Colonic mucosa (tissue), 4 donors: ENCODE measurements around the gene HERC4. TPM values are rescaled to one million over a fixed set of nuclear protein-coding genes. Genes with fewer than 3 reads are reported as not detected.

Source experiments
- DNase-seq: peaks from one replicate; pipeline ENCODE4 v3.0.0-alpha.2; 2020
- H3K27ac ChIP-seq: fragments of 200-600 bp; one replicate; pipeline ENCODE4 v1.8.0; 2021
- H3K27me3 ChIP-seq: fragments of 200-600 bp; one replicate; pipeline ENCODE4 v1.8.0; 2021
- H3K36me3 ChIP-seq: fragments of 200-600 bp; one replicate; pipeline ENCODE4 v1.8.0; 2021
- H3K4me1 ChIP-seq: fragments of 200-600 bp; one replicate; pipeline ENCODE4 v1.8.0; 2021; ENCODE audit warnings: mild to moderate bottlenecking
- H3K4me3 ChIP-seq: fragments of 200-600 bp; one replicate; pipeline ENCODE4 v1.8.0; 2021
- H3K9ac ChIP-seq, 2 donors: one replicate each; pipeline ENCODE4 v1.7.0; 2013; ENCODE audit warnings: control low read depth in 2 of 2, low read depth in 2 of 2, low read length in 2 of 2
- H3K9me3 ChIP-seq: fragments of 200-600 bp; one replicate; pipeline ENCODE4 v1.8.0; 2021
- intact Hi-C: fragments of 100-400 bp; cut with DNase I; formaldehyde crosslinking; loops from one replicate; pipeline ENCODE4 v1.14.1; 2022
- total RNA-seq, 2 donors: library from RNA; stranded (reverse); fragmentation: NEBNext Ultra II Directional in 1 of 2; extraction: Animal tissue kit (Norgen Biotek cat#: 25700) in 1 of 2; gene quantifications; one replicate each; pipeline ENCODE4 v1.2.1, GENCODE V29; 2021
- TF ChIP-seq, protein P1 (sequence below): fragments of 200-600 bp; IDR thresholded peaks from one replicate; pipeline ENCODE4 v1.8.0; 2022; ENCODE audit warnings: antibody characterized with exemption, mild to moderate bottlenecking
- donor health status: healthy.
- donor health status: DM: no; HTN: no; CAD: no.
- donor health status: DM: no; HTN: no; CAD: no.

The HERC4 gene
- total RNA-seq, 2 donors from 2014 or later = 35.3 to 51.5 TPM

DNA sequence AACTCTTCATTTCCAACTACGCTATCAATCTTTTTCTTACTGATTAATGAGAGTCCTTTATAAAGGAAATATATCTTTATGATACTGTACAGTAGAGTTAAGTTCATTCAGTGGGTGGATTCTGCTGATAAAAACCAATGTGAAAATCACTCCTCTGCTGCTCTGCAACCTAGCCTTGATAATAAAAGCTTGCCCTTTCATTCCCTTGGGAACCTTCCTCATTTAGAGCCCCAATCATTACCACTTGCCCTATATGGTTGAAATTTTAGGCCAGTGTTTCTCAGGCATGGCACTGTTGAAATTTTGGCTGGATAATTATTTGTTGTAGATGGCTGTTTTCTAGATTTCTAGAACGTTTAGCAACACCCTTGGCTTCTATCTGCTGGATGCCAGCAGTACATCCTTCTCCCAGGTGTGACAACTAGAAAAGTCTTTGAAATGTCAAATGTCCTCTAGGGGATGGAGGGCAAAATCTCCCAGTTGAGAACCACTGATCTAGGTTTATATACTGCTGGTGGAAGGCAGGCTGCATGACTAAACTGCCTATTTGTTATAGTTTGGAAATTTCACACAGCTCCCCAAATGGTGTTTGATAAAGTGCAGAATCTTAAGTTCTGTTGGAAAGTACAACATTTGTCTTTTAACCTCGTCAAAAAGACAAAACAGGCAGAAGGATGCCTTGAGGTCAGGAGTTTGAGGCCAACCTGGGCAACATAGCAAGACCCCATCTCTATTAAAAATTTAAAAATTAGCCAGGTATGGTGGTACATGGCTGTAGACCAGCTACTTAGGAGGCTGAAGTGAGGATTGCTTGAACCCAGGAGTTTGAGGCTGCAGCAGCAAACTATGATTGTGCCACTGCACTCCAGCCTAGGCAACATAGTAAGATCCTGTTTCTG, 199.5 kb downstream of the HERC4 start:
- no peak overlapping the region for H3K27ac ChIP-seq
- TF ChIP-seq, protein P1, sequence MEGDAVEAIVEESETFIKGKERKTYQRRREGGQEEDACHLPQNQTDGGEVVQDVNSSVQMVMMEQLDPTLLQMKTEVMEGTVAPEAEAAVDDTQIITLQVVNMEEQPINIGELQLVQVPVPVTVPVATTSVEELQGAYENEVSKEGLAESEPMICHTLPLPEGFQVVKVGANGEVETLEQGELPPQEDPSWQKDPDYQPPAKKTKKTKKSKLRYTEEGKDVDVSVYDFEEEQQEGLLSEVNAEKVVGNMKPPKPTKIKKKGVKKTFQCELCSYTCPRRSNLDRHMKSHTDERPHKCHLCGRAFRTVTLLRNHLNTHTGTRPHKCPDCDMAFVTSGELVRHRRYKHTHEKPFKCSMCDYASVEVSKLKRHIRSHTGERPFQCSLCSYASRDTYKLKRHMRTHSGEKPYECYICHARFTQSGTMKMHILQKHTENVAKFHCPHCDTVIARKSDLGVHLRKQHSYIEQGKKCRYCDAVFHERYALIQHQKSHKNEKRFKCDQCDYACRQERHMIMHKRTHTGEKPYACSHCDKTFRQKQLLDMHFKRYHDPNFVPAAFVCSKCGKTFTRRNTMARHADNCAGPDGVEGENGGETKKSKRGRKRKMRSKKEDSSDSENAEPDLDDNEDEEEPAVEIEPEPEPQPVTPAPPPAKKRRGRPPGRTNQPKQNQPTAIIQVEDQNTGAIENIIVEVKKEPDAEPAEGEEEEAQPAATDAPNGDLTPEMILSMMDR = no peak
- H3K9ac ChIP-seq = no peak overlapping the region
- no peaks in the 10 kb centered on the region for H3K9me3 ChIP-seq
- H3K36me3 ChIP-seq = no peaks in the 10 kb centered on the region
- H3K4me1 ChIP-seq = no peaks in the 10 kb centered on the region
- intact Hi-C loops = no loop called here
- DNase-seq = no peak
- H3K4me3 ChIP-seq = no peak overlapping the region
- no peaks in the 10 kb centered on the region for H3K27me3 ChIP-seq

Other genes starting within 250 kb of the HERC4 start
- 10 to 100 TPM in 1 of 2 donors, 1 to 10 TPM in 1; 6.9 to 10.2 TPM for gene DNAJC12, start 237.1 kb downstream of the HERC4 start, total RNA-seq
- 10 to 100 TPM; 11.7 to 20.4 TPM for gene SIRT1, start 190.6 kb downstream of the HERC4 start, total RNA-seq
- under 1 TPM; 0.07 to 0.27 TPM for gene MYPN, start 34.2 kb upstream of the HERC4 start, total RNA-seq
- gene ATOH7, start 156.8 kb upstream of the HERC4 start, total RNA-seq = under 1 TPM; 0.17 to 0.53 TPM